IPS-15b (cell line): ENCODE results near the gene OR5J2.
"Not testable (repeated sequence)": the region's sequence is repeated elsewhere in the genome, so short reads cannot be mapped to it uniquely, and the experiment has no call there.

Experiments used
- H3K27me3 ChIP-seq: one replicate; pipeline ENCODE4 v1.6.1; 2013; ENCODE audit warnings: low read length; ENCODE audit not compliant: control insufficient read depth, insufficient read depth
- H3K36me3 ChIP-seq: one replicate; pipeline ENCODE4 v1.6.1; 2013; ENCODE audit warnings: low read length; ENCODE audit not compliant: control insufficient read depth, insufficient read depth
- H3K4me1 ChIP-seq: one replicate; pipeline ENCODE4 v1.6.1; 2013; ENCODE audit warnings: mild to moderate bottlenecking, low read length; ENCODE audit not compliant: control insufficient read depth, insufficient read depth
- H3K4me3 ChIP-seq: one replicate; pipeline ENCODE4 v1.5.1; 2013; ENCODE audit warnings: low read depth, low read length
- H3K9ac ChIP-seq: one replicate; pipeline ENCODE4 v1.6.1; 2013; ENCODE audit warnings: low read depth, mild to moderate bottlenecking, low read length
- H3K9me3 ChIP-seq: one replicate; pipeline ENCODE4 v1.6.1; 2013; ENCODE audit warnings: mild to moderate bottlenecking, low read length; ENCODE audit not compliant: control insufficient read depth, insufficient read depth

OR5J2 gene

DNA sequence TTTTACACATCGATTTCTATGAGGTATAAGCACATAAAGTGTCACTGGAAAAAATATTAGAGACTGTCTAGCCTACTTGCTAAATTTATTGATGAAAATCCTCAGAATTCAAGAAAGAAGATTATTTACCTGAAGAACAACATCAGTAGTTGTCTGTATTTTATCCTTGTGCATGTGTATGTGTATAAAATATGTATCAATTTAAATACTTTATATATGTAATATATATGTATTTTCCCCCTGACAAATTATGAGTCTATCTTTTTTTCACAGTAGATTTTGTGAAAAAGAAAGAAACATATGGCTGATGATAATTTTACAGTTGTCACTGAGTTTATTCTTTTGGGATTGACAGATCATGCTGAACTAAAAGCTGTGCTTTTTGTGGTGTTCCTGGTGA lies at the start of gene OR5J2:
Gene OR5J2, plus strand, starts transcription at position 301 of the 400 bp plus-strand sequence. Its CDS starts 0 bp downstream, at position 301.
- no peaks in the 10 kb centered on the region for H3K9me3 ChIP-seq
- no peaks in the 10 kb centered on the region for H3K36me3 ChIP-seq
- H3K4me3 ChIP-seq = no peak within 1 kb of the TSS
- H3K9ac ChIP-seq = no peak within 1 kb of the TSS
- no peaks in the 10 kb centered on the region for H3K4me1 ChIP-seq
- H3K27me3 ChIP-seq = no peaks in the 10 kb centered on the region

GRCh38 chr11:56140151-56140661 lies 36.2 kb upstream of the OR5J2 start, which contains the start of gene OR8J3:
TSS of gene OR8J3 (minus strand) at chr11:56140201. CDS start at chr11:56137718, 2,483 bp downstream.
- no peaks in the 10 kb centered on the region for H3K36me3 ChIP-seq
- no peak within 1 kb of the TSS for H3K4me3 ChIP-seq
- H3K9ac ChIP-seq = no peak within 1 kb of the TSS
- H3K4me1 ChIP-seq = no peaks in the 10 kb centered on the region
- no peaks in the 10 kb centered on the region for H3K27me3 ChIP-seq
- no peaks in the 10 kb centered on the region for H3K9me3 ChIP-seq

DNA sequence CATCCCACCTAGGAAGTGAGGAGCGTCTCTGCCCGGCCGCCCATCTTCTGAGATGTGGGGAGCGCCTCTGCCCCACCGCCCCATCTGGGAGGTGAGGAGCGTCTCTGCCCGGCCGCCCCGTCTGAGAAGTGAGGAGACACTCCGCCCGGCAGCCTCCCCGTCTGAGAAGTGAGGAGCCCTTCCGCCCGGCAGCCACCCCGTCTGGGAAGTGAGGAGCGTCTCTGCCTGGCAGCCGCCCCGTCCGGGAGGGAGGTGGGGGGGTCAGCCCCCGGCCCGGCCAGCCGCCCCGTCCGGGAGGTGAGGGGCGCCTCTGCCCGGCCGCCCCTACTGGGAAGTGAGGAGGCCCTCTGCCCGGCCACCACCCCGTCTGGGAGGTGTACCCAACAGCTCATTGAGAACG lies 32.7 kb upstream of the OR5J2 start:
- H3K27me3 ChIP-seq, H3K4me1 ChIP-seq, H3K36me3 ChIP-seq, H3K9me3 ChIP-seq, H3K4me3 ChIP-seq, H3K9ac ChIP-seq: not testable (repeated sequence)

DNA sequence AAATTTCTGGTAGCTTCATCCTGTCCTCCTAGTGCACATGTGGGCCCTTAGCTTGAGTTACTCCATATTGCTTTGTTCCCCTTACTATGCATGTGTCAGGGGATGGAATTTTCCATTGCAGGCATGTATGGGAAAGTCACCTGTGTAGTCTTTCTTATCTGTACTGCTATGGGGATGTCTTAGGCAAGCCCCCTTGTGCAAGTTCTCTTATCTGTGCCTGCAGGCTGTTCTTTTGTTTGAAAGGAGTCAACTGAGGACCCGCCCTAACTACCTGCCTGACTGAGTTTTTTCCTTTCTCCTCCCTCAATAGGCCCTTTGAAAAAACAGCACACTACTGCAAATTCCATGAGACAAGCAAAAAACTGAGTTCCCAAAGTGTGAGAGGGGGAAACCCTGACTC lies 25.0 kb upstream of the OR5J2 start:
- no peaks in the 10 kb centered on the region for H3K9me3 ChIP-seq
- no peaks in the 10 kb centered on the region for H3K27me3 ChIP-seq
- H3K4me1 ChIP-seq = no peaks in the 10 kb centered on the region
- no peak overlapping the region for H3K4me3 ChIP-seq
- no peak overlapping the region for H3K9ac ChIP-seq
- peaks cover 2% of the 10 kb centered on the region for H3K36me3 ChIP-seq

GRCh38 chr11:56152333-56152732 lies 24.1 kb upstream of the OR5J2 start:
- H3K27me3 ChIP-seq = no peaks in the 10 kb centered on the region
- H3K4me1 ChIP-seq = no peaks in the 10 kb centered on the region
- no peaks in the 10 kb centered on the region for H3K9me3 ChIP-seq
- H3K9ac ChIP-seq = no peak overlapping the region
- H3K36me3 ChIP-seq = peaks cover 2% of the 10 kb centered on the region
- no peak overlapping the region for H3K4me3 ChIP-seq

DNA sequence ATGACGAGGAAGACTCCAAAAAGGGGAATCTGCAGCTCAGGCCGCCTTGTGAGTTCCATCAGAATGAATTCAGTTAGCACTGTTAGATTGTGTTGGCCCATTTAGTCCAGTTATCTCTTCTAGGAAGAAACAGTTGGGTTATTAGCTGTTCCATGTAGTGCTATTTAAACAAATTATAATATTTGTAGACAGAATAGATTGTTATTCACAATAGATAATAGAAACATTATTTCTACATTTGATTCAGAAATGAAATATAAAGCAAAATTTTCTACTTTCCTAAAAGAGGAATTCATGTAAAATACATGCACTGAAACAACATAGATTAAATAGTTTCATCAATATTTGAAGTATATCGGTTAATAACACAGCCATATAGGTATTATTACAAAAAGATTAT lies 16.2 kb upstream of the OR5J2 start, which contains the start of gene OR8K5:
Gene OR8K5, minus strand, starts transcription at position 101 of the 400 bp plus-strand sequence. Its CDS starts 0 bp downstream, at position 101.
- Histone ChIP-seq H3K4me3 (no peak within 1 kb of the TSS), H3K27me3 (no peaks in the 10 kb centered on the region), H3K9me3 (no peaks in the 10 kb centered on the region), H3K4me1 (no peaks in the 10 kb centered on the region), H3K9ac (no peak within 1 kb of the TSS), H3K36me3 (no peaks in the 10 kb centered on the region)

DNA sequence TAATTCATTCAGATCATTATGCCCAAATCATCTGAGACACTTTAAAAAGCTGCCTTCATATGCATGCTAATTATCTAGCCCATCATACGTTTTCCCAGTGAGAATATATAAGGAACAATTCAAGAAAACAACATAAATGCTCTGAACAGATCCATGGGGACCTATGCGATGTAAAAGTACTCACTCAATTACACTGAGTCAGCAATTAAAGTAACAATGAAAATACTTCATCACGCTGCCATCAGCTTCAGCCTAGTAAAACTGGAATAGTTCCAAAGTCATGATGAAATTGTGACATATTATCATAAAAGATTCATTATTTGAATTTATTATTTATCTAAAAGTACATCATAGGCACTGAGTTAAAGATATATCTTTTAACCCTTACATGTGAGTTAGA lies 12.6 kb upstream of the OR5J2 start:
- no peaks in the 10 kb centered on the region for H3K4me1 ChIP-seq
- H3K9me3 ChIP-seq = no peaks in the 10 kb centered on the region
- no peak overlapping the region for H3K9ac ChIP-seq
- no peak overlapping the region for H3K4me3 ChIP-seq
- H3K27me3 ChIP-seq = no peaks in the 10 kb centered on the region
- no peaks in the 10 kb centered on the region for H3K36me3 ChIP-seq

DNA sequence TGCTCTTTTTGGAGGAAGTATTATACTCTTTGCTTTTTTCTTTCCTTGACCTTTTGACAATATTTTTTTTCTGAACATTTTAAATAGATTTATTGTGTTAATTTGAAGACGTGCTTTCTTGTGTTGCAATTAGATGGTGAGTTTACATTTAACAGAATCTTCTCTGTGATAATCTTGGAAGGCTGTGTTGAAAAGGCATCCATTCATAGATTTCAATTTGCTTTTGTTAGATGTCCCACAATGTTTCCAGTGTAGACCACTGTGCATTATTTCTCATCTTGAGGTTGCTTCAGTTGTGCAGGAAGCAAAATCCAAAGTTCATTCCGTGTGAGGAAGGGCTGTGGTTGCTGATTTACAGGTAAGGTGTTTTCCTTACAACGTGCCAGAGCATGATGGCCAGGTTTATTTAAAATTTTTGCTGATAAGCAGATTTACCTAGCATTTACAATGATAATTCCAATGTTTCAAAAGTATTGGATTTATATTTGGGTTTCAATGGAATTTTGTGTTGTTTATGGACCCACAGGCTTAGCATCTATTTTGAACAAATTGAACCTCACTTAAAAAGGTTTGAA lies 4.1 kb upstream of the OR5J2 start:
- H3K4me1 ChIP-seq = no peaks in the 10 kb centered on the region
- no peak overlapping the region for H3K4me3 ChIP-seq
- no peaks in the 10 kb centered on the region for H3K27me3 ChIP-seq
- no peaks in the 10 kb centered on the region for H3K36me3 ChIP-seq
- no peak overlapping the region for H3K9ac ChIP-seq
- H3K9me3 ChIP-seq = no peaks in the 10 kb centered on the region

DNA sequence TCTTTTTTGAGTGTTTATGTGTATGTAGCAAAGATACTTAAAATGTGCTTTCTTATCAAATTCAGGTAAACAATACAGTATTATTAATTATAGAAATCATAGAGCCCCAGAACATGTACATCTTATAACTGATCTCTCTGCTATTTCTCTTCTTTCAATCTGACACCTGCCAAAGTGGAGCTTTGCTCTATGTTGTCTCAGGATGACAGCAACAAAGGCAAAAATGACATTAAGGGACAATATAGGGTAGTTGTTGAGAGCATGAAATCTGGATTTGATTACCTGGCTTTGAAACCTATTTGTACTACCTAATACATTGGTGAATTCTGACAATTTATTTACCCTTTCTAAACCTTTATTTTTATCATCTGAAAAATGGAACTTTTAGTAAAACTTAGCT lies 7.0 kb downstream of the OR5J2 start:
- Histone ChIP-seq H3K36me3 (no peaks in the 10 kb centered on the region), H3K9ac (no peak overlapping the region), H3K9me3 (no peaks in the 10 kb centered on the region), H3K27me3 (no peaks in the 10 kb centered on the region), H3K4me1 (no peaks in the 10 kb centered on the region), H3K4me3 (no peak overlapping the region)

DNA sequence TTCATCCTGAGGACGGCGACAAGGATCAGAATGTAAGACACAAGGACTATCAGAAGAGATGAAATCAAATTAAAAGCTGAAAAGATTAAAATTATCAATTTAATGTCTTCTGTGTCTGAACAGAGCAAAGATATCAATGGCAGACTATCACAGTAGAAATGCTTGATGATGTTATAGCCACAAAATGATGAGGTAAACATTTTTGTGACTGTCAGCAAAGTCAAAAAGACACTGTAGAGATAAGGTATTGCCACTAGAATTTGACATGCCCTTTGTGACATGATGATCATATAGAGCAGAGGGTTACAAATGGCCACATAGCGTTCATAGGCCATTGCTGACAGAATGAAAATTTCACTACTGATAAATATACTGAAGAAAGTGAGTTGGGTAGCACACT lies 12.2 kb downstream of the OR5J2 start:
- Histone ChIP-seq H3K9me3 (no peaks in the 10 kb centered on the region), H3K4me1 (no peaks in the 10 kb centered on the region), H3K27me3 (no peaks in the 10 kb centered on the region), H3K36me3 (no peaks in the 10 kb centered on the region), H3K4me3 (no peak overlapping the region), H3K9ac (no peak overlapping the region)

- Histone ChIP-seq H3K9me3 (no peaks in the 10 kb centered on the region), H3K9ac (no peak overlapping the region), H3K27me3 (no peaks in the 10 kb centered on the region), H3K4me3 (no peak overlapping the region), H3K4me1 (no peaks in the 10 kb centered on the region), H3K36me3 (no peaks in the 10 kb centered on the region)
These were observed 20.3 kb downstream of the OR5J2 start for GRCh38 chr11:56196705-56197104.

- Histone ChIP-seq H3K9ac (no peak overlapping the region), H3K4me1 (no peaks in the 10 kb centered on the region), H3K36me3 (no peaks in the 10 kb centered on the region), H3K9me3 (no peaks in the 10 kb centered on the region), H3K27me3 (no peaks in the 10 kb centered on the region), H3K4me3 (no peak overlapping the region)
These were observed 20.9 kb downstream of the OR5J2 start for GRCh38 chr11:56197367-56197766.
